GM23248 (cell line): Measurements from ENCODE around the gene ZMYND12. TPM values are rescaled to one million over a fixed set of nuclear protein-coding genes. Genes with fewer than 3 reads are reported as not detected.
A peak's percentile ranks its signal among the peaks of the same experiment; 100 is the strongest.

Experiments
- DNase-seq: peaks from one replicate; pipeline ENCODE4 v3.0.0-alpha.2; 2015
- H2AFZ ChIP-seq: fragments of 200-600 bp; sonication (generic); 2 replicates; pipeline ENCODE4 v1.6.1; 2016; ENCODE audit warnings: antibody characterized with exemption
- H3F3A ChIP-seq: fragments of 200-600 bp; sonication (generic); 2 replicates; pipeline ENCODE4 v1.6.1; 2016; ENCODE audit warnings: mild to moderate bottlenecking, antibody characterized with exemption, mixed run types; ENCODE audit not compliant: insufficient read depth
- H3K27ac ChIP-seq: fragments of 200-600 bp; sonication (generic); 2 replicates; pipeline ENCODE4 v1.5.1; 2016; ENCODE audit warnings: mild to moderate bottlenecking
- H3K27me3 ChIP-seq: fragments of 200-600 bp; sonication (generic); replicated peaks from 2 replicates; pipeline ENCODE4 v1.6.1; 2016; ENCODE audit warnings: mild to moderate bottlenecking; ENCODE audit not compliant: insufficient read depth
- H3K36me3 ChIP-seq: fragments of 200-600 bp; sonication (generic); 2 replicates; pipeline ENCODE4 v1.6.1; 2016; ENCODE audit warnings: low read depth, mild to moderate bottlenecking
- H3K4me1 ChIP-seq: fragments of 200-600 bp; sonication (generic); 2 replicates; pipeline ENCODE4 v1.6.1; 2016; ENCODE audit warnings: mild to moderate bottlenecking; ENCODE audit not compliant: insufficient read depth
- H3K4me2 ChIP-seq: fragments of 200-600 bp; sonication (generic); one replicate; pipeline ENCODE4 v1.6.1; 2016; ENCODE audit warnings: mild to moderate bottlenecking; ENCODE audit not compliant: unreplicated experiment
- H3K4me3 ChIP-seq: fragments of 200-600 bp; sonication (generic); 2 replicates; pipeline ENCODE4 v1.5.1; 2016; ENCODE audit warnings: mild to moderate bottlenecking
- H3K79me2 ChIP-seq: fragments of 200-600 bp; sonication (generic); 2 replicates; pipeline ENCODE4 v1.6.1; 2016; ENCODE audit warnings: mild to moderate bottlenecking; ENCODE audit not compliant: insufficient read depth
- H3K9ac ChIP-seq: fragments of 200-600 bp; sonication (generic); 2 replicates; pipeline ENCODE4 v1.6.1; 2016; ENCODE audit warnings: mild to moderate bottlenecking
- H3K9me2 ChIP-seq: fragments of 200-600 bp; sonication (generic); 2 replicates; pipeline ENCODE4 v1.6.1; 2016; ENCODE audit warnings: mixed run types, mild to moderate bottlenecking, moderate library complexity; ENCODE audit not compliant: insufficient read depth
- H3K9me3 ChIP-seq: fragments of 200-600 bp; sonication (generic); one replicate; pipeline ENCODE4 v1.6.1; 2017; ENCODE audit warnings: low read depth
- H4K20me1 ChIP-seq: fragments of 200-600 bp; sonication (generic); 2 replicates; pipeline ENCODE4 v1.6.0; 2016; ENCODE audit not compliant: insufficient read depth
- EZH2 ChIP-seq: fragments of 200-600 bp; sonication (generic); IDR thresholded peaks from 2 replicates; pipeline ENCODE4 v1.6.1; 2018; ENCODE audit warnings: antibody characterized with exemption, mild to moderate bottlenecking; ENCODE audit not compliant: insufficient read depth, poor library complexity, severe bottlenecking
- EZH2phosphoT487 ChIP-seq: fragments of 200-600 bp; sonication (generic); IDR thresholded peaks from 2 replicates; pipeline ENCODE4 v1.6.1; 2018; ENCODE audit warnings: antibody characterized with exemption, moderate library complexity, mild to moderate bottlenecking, low read depth; ENCODE audit not compliant: insufficient read depth
- WGBS, 2 experiments: methylation state at CpG; one replicate each; pipeline ENCODE4 v1.1.6; 2015 to 2017; ENCODE audit warnings: low lambda C conversion rate in 2 of 2, low coverage in 1 of 2; ENCODE audit errors: missing lambda C conversion rate in 2 of 2; 5-methylcytosine and 5-hydroxymethylcytosine counted together
- in situ Hi-C: fragments of 300-500 bp; cut with MboI; formaldehyde crosslinking; loops from 2 replicates; pipeline ENCODE4 v1.15.0; 2020
- polyA plus RNA-seq: library from polyadenylated mRNA; unstranded; fragments of >200 nt; fragmentation: Nextera tagmentation; extraction: Ambion mirVana; gene quantifications from 2 replicates; pipeline ENCODE4 v1.2.1, GENCODE V29; 2016
- total RNA-seq: library from RNA; depleted of rRNA; stranded (reverse); fragments of >200 nt; shearing (Covaris generic); gene quantifications from 2 replicates; pipeline ENCODE4 v1.2.3, GENCODE V29; 2014

The ZMYND12 gene
- total and polyA plus RNA-seq, 2 experiments from 2014 or later: 0.68 to 3.2 TPM

- Histone ChIP-seq H3K4me1 (0 out of 2 replicates have a peak, but pooled peaks cover 3% of the 10 kb centered on the region), H3K36me3 (no peaks in the 10 kb centered on the region), H3K27ac (no peak overlapping the region), H3K4me2 (no peak overlapping the region), H3F3A (peaks cover 12% of the 10 kb centered on the region), H3K79me2 (no peaks in the 10 kb centered on the region), H3K4me3 (no peak overlapping the region), H3K9me2 (no peaks in the 10 kb centered on the region), H2AFZ (no peak overlapping the region), H4K20me1 (no peaks in the 10 kb centered on the region), H3K27me3 (no peaks in the 10 kb centered on the region), H3K9ac (no peak overlapping the region), H3K9me3 (no peaks in the 10 kb centered on the region)
- in situ Hi-C loops: no loop called here
- DNase-seq: peak; percentile 85
- WGBS, 2 experiments: 26 to 31% methylated on average over 2 of the region's 2 CpGs
- no peak for TF ChIP-seq EZH2phosphoT487
Measured at GRCh38 chr1:42439940-42440339, 15.9 kb downstream of the ZMYND12 start.

- in situ Hi-C loops: no loop called here
- H3K27ac ChIP-seq: no peak overlapping the region
- 76 to 79% methylated on average over 4 of the region's 4 CpGs for WGBS, 2 experiments
Measured at GRCh38 chr1:42434340-42434739, 21.5 kb downstream of the ZMYND12 start.

GRCh38 chr1:42433369-42433768 is 22.5 kb downstream of the ZMYND12 start:
- WGBS, 2 experiments: 88% methylated on average over 6 of the region's 6 CpGs
- DNase-seq: no peak
- in situ Hi-C loops: no loop called here
- Histone ChIP-seq H3K79me2 (no peaks in the 10 kb centered on the region), H4K20me1 (no peaks in the 10 kb centered on the region), H3K4me1 (peaks cover 22% of the 10 kb centered on the region), H3K36me3 (no peaks in the 10 kb centered on the region), H3K9ac (no peak overlapping the region), H3F3A (peaks cover 19% of the 10 kb centered on the region), H3K27me3 (no peaks in the 10 kb centered on the region), H3K27ac (no peak overlapping the region), H2AFZ (no peak overlapping the region), H3K4me2 (no peak overlapping the region), H3K4me3 (no peak overlapping the region), H3K9me2 (no peaks in the 10 kb centered on the region), H3K9me3 (no peaks in the 10 kb centered on the region)
- TF ChIP-seq EZH2 (no peak), EZH2phosphoT487 (no peak)

More at GRCh38 chr1:42434340-42434739, 21.5 kb downstream of the ZMYND12 start:
- Histone ChIP-seq H3K27me3 (no peaks in the 10 kb centered on the region), H3K9me2 (no peaks in the 10 kb centered on the region), H3K9me3 (no peaks in the 10 kb centered on the region), H4K20me1 (no peaks in the 10 kb centered on the region), H3K4me1 (peaks cover 18% of the 10 kb centered on the region), H3K4me2 (no peak overlapping the region), H2AFZ (no peak overlapping the region), H3F3A (peaks cover 15% of the 10 kb centered on the region), H3K9ac (no peak overlapping the region), H3K4me3 (no peak overlapping the region), H3K79me2 (no peaks in the 10 kb centered on the region), H3K36me3 (no peaks in the 10 kb centered on the region)
- TF ChIP-seq EZH2phosphoT487 (no peak), EZH2 (no peak)
- DNase-seq: no peak

- Histone ChIP-seq H3K4me3 (no peak overlapping the region), H3K9me2 (no peaks in the 10 kb centered on the region), H3K9me3 (no peaks in the 10 kb centered on the region), H3F3A (peaks cover 19% of the 10 kb centered on the region), H3K27ac (no peak overlapping the region), H4K20me1 (no peaks in the 10 kb centered on the region), H3K36me3 (no peaks in the 10 kb centered on the region), H3K4me2 (no peak overlapping the region), H3K27me3 (no peaks in the 10 kb centered on the region), H2AFZ (no peak overlapping the region), H3K9ac (no peak overlapping the region), H3K79me2 (no peaks in the 10 kb centered on the region), H3K4me1 (peaks cover 22% of the 10 kb centered on the region)
- WGBS, 2 experiments: 81 to 88% methylated on average over 4 of the region's 4 CpGs
- in situ Hi-C loops: no loop called here
- TF ChIP-seq EZH2phosphoT487 (no peak), EZH2 (no peak)
- no peak for DNase-seq
Measured at GRCh38 chr1:42432714-42433113, 23.1 kb downstream of the ZMYND12 start.

GRCh38 chr1:42431514-42431913 is 24.3 kb downstream of the ZMYND12 start:
- no peaks in the 10 kb centered on the region for H3K27me3 ChIP-seq
- no peaks in the 10 kb centered on the region for H4K20me1 ChIP-seq
- no peaks in the 10 kb centered on the region for H3K36me3 ChIP-seq
- TF ChIP-seq EZH2phosphoT487 (no peak), EZH2 (no peak)
- H2AFZ ChIP-seq: no peak overlapping the region
- no peak overlapping the region for H3K4me2 ChIP-seq
- H3K4me3 ChIP-seq: no peak overlapping the region
- no peaks in the 10 kb centered on the region for H3K9me2 ChIP-seq
- 92 to 94% methylated on average over 3 of the region's 3 CpGs for WGBS, 2 experiments
- no peak for DNase-seq
- no peaks in the 10 kb centered on the region for H3K9me3 ChIP-seq
- peaks cover 22% of the 10 kb centered on the region for H3K4me1 ChIP-seq
- H3F3A ChIP-seq: peaks cover 19% of the 10 kb centered on the region
- in situ Hi-C loops: no loop called here
- H3K27ac ChIP-seq: no peak overlapping the region
- H3K9ac ChIP-seq: no peak overlapping the region
- no peaks in the 10 kb centered on the region for H3K79me2 ChIP-seq
